Upper lobe of left lung (tissue), 4 donors: ENCODE results near the gene QSOX1.

Source experiments
- CTCF ChIP-seq, 6 experiments: fragments of 450-650 bp in 4 of 6; fragments of 200-600 bp in 2 of 6; sonication (generic) in 2 of 6; IDR thresholded peaks; one replicate each; pipeline ENCODE4 v1.5.1; 2016 to 2019; ENCODE audit warnings: antibody characterized with exemption in 6 of 6
- EP300 ChIP-seq, 4 donors: sonication (generic); formaldehyde crosslinking; IDR thresholded peaks; one replicate each; pipeline ENCODE4 v1.5.1; 2017; ENCODE audit warnings: antibody characterized with exemption in 4 of 4, control low read depth in 2 of 4
- POLR2A ChIP-seq, 4 donors: fragments of 450-650 bp; IDR thresholded peaks; one replicate each; pipeline ENCODE4 v1.5.1; 2016 to 2017; ENCODE audit warnings: antibody characterized with exemption in 4 of 4, mild to moderate bottlenecking in 2 of 4
- POLR2AphosphoS5 ChIP-seq, 2 donors: sonication (generic); formaldehyde crosslinking; IDR thresholded peaks; one replicate each; pipeline ENCODE4 v1.5.1; 2017; ENCODE audit warnings: antibody characterized with exemption in 2 of 2

GRCh38 chr1:180246579-180246978, 91.9 kb downstream of the QSOX1 start:
- TF ChIP-seq CTCF (IDR thresholded peaks at IDR 0.05) (no peak), POLR2AphosphoS5 (IDR thresholded peaks at IDR 0.05) (no peak), POLR2A (IDR thresholded peaks at IDR 0.05) (no peak), EP300 (IDR thresholded peaks at IDR 0.05) (no peak)
